SU-DHL-6 (cell line): ENCODE measurements around the gene CLIC2.

Experiments used
- CTCF ChIP-seq: fragments of 200-600 bp; sonication (generic); IDR thresholded peaks from one replicate; pipeline ENCODE4 v1.5.1; 2017; ENCODE audit warnings: antibody characterized with exemption, mild to moderate bottlenecking, low read length, moderate library complexity; ENCODE audit not compliant: insufficient read depth, poor library complexity, severe bottlenecking
- EZH2phosphoT487 ChIP-seq: fragments of 200-600 bp; sonication (generic), shearing (Covaris generic); conservative IDR thresholded peaks from 2 replicates; pipeline ENCODE4 v1.6.1; 2018; ENCODE audit warnings: mild to moderate bottlenecking, antibody characterized with exemption, low read length, moderate library complexity, mixed read lengths

DNA sequence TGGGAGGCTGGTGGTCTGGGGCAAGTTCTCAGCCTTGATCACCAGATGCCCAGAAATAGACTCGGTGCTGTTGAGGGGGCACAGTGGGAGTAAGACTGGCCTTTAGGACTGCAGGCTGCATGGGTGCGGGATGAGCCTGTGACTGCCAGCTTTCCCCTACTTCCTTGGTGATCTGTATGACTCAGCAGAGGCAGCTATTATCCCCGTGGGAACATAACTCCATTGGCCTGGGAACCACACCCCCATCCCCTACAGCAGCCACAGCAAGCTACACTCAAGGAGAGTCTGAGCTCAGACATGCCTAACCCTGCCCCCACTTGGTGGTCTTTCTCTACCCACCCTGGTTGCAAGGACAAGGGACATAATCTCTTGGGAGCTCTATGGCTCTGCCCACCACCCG, 20.6 kb downstream of the CLIC2 start:
- TF ChIP-seq CTCF (no peak), EZH2phosphoT487 (no peak)
